Skeletal muscle tissue (tissue), 4 donors: Measurements from ENCODE around the gene PSAP. TPM values are rescaled to one million over a fixed set of nuclear protein-coding genes. Genes with fewer than 3 reads are reported as not detected.
"Not testable (repeated sequence)": the region's sequence is repeated elsewhere in the genome, so short reads cannot be mapped to it uniquely, and the experiment has no call there.

Experiments
- H3K27ac ChIP-seq: one replicate; pipeline ENCODE4 v1.7.0; 2013; ENCODE audit warnings: mild to moderate bottlenecking, low read depth, low read length, inconsistent platforms
- H3K27me3 ChIP-seq, 3 donors: one replicate each; pipeline ENCODE4 v1.7.0; 2013; ENCODE audit warnings: low read length in 3 of 3; ENCODE audit not compliant: control insufficient read depth in 3 of 3, insufficient read depth in 3 of 3
- H3K36me3 ChIP-seq, 3 donors: one replicate each; pipeline ENCODE4 v1.7.0; 2013; ENCODE audit warnings: low read length in 3 of 3; ENCODE audit not compliant: control insufficient read depth in 3 of 3, insufficient read depth in 3 of 3
- H3K4me1 ChIP-seq, 3 donors: one replicate each; pipeline ENCODE4 v1.7.0; 2013; ENCODE audit warnings: low read length in 3 of 3, mild to moderate bottlenecking in 3 of 3; ENCODE audit not compliant: control insufficient read depth in 3 of 3, insufficient read depth in 3 of 3
- H3K4me3 ChIP-seq, 3 donors: one replicate each; pipeline ENCODE4 v1.7.0; 2013; ENCODE audit warnings: low read length in 3 of 3
- H3K9ac ChIP-seq, 3 donors: one replicate each; pipeline ENCODE4 v1.7.0; 2013; ENCODE audit warnings: low read length in 3 of 3, mild to moderate bottlenecking in 3 of 3, moderate library complexity in 2 of 3, low read depth in 1 of 3
- H3K9me3 ChIP-seq, 3 donors: one replicate each; pipeline ENCODE4 v1.7.0; 2013; ENCODE audit warnings: low read length in 3 of 3; ENCODE audit not compliant: control insufficient read depth in 3 of 3
- total RNA-seq: library from RNA; depleted of rRNA; stranded (reverse); fragments of >200 nt; gene quantifications from one replicate; pipeline ENCODE4 v1.2.3, GENCODE V29; 2014
- donor health status: Osteomylitis.

The PSAP gene
- total RNA-seq, 1 donor from 2014 or later: 369 TPM

- H3K4me1 ChIP-seq: peaks cover 10 to 23% (median 10%) of the 10 kb centered on the region in 3 donors
- H3K36me3 ChIP-seq: no peaks in the 10 kb centered on the region
- H3K27me3 ChIP-seq: no peaks in the 10 kb centered on the region
- H3K9me3 ChIP-seq: no peaks in the 10 kb centered on the region
- H3K9ac ChIP-seq: peak overlapping the region; percentile 74 to 84 (median 81)
- peak overlapping the region; percentile 77 for H3K27ac ChIP-seq
- peak overlapping the region; percentile 73 to 86 (median 80) for H3K4me3 ChIP-seq
Observed at GRCh38 chr10:71888248-71888622, 37.2 kb upstream of the PSAP start.

- no peaks in the 10 kb centered on the region for H3K27me3 ChIP-seq
- H3K27ac ChIP-seq: peak overlapping the region; percentile 9
- H3K4me1 ChIP-seq: peaks cover 13 to 28% (median 15%) of the 10 kb centered on the region in 3 donors
- no peak overlapping the region for H3K9ac ChIP-seq
- no peaks in the 10 kb centered on the region for H3K9me3 ChIP-seq
- H3K4me3 ChIP-seq: no peak overlapping the region
- H3K36me3 ChIP-seq: no peaks in the 10 kb centered on the region
Observed at GRCh38 chr10:71887743-71888142, 36.7 kb upstream of the PSAP start.

- Histone ChIP-seq H3K9ac (peak overlapping the region in 1 of 3 donors; percentile 45), H3K9me3 (no peaks in the 10 kb centered on the region), H3K36me3 (no peaks in the 10 kb centered on the region), H3K27ac (peak overlapping the region; percentile 46), H3K4me1 (peaks cover 8 to 13% (median 10%) of the 10 kb centered on the region in 3 donors), H3K27me3 (no peaks in the 10 kb centered on the region), H3K4me3 (peak overlapping the region in 1 of 3 donors; percentile 35)
Observed at GRCh38 chr10:71882813-71883659, 32.0 kb upstream of the PSAP start.

- no peaks in the 10 kb centered on the region for H3K36me3 ChIP-seq
- no peak overlapping the region for H3K4me3 ChIP-seq
- H3K4me1 ChIP-seq: peaks cover 8 to 13% (median 10%) of the 10 kb centered on the region in 3 donors
- H3K9me3 ChIP-seq: no peaks in the 10 kb centered on the region
- no peaks in the 10 kb centered on the region for H3K27me3 ChIP-seq
- no peak overlapping the region for H3K9ac ChIP-seq
- no peak overlapping the region for H3K27ac ChIP-seq
Observed at GRCh38 chr10:71881647-71882355, 30.8 kb upstream of the PSAP start.

GRCh38 chr10:71881307-71881624, 30.2 kb upstream of the PSAP start:
- H3K4me3 ChIP-seq, H3K27ac ChIP-seq, H3K27me3 ChIP-seq, H3K36me3 ChIP-seq, H3K9me3 ChIP-seq, H3K9ac ChIP-seq: not testable (repeated sequence)
- peaks cover 8 to 13% (median 10%) of the 10 kb centered on the region in 3 donors for H3K4me1 ChIP-seq

GRCh38 chr10:71880425-71881306, 29.6 kb upstream of the PSAP start:
- Histone ChIP-seq H3K27me3 (no peaks in the 10 kb centered on the region), H3K9ac (no peak overlapping the region), H3K9me3 (no peaks in the 10 kb centered on the region), H3K36me3 (no peaks in the 10 kb centered on the region), H3K27ac (no peak overlapping the region), H3K4me3 (no peak overlapping the region), H3K4me1 (peaks cover 8 to 13% (median 10%) of the 10 kb centered on the region in 3 donors)

- Histone ChIP-seq H3K36me3 (no peaks in the 10 kb centered on the region), H3K4me1 (peaks cover 5 to 10% (median 10%) of the 10 kb centered on the region in 3 donors), H3K9ac (no peak overlapping the region), H3K27me3 (no peaks in the 10 kb centered on the region), H3K4me3 (no peak overlapping the region), H3K9me3 (no peaks in the 10 kb centered on the region), H3K27ac (no peak overlapping the region)
Observed at GRCh38 chr10:71878327-71879034, 27.4 kb upstream of the PSAP start.

GRCh38 chr10:71877821-71878220, 26.8 kb upstream of the PSAP start:
- Histone ChIP-seq H3K4me3 (no peak overlapping the region), H3K36me3 (no peaks in the 10 kb centered on the region), H3K4me1 (peaks cover 0 to 3% (median 3%) of the 10 kb centered on the region in 3 donors), H3K9ac (no peak overlapping the region), H3K9me3 (no peaks in the 10 kb centered on the region), H3K27me3 (no peaks in the 10 kb centered on the region), H3K27ac (no peak overlapping the region)

GRCh38 chr10:71874680-71875354, 23.8 kb upstream of the PSAP start:
- H3K9me3 ChIP-seq, H3K9ac ChIP-seq, H3K27ac ChIP-seq, H3K36me3 ChIP-seq, H3K4me3 ChIP-seq, H3K27me3 ChIP-seq, H3K4me1 ChIP-seq: not testable (repeated sequence)
